Stimulated activated CD4-positive, alpha-beta T cell treated with anti-CD3 and anti-CD28 coated beads, Interleukin-15, amount 100 ng/mL, for 48 hours (primary cell): ENCODE data around the gene TBCB.
"Not testable (repeated sequence)": the region's sequence is repeated elsewhere in the genome, so short reads cannot be mapped to it uniquely, and the experiment has no call there.

Source experiments
- DNase-seq, 2 donors: peaks; one replicate each; pipeline ENCODE4 v3.0.0-alpha.2; 2020; ENCODE audit warnings: low read depth in 2 of 2

The TBCB gene

GRCh38 chr19:36172852-36173251 is 57.6 kb downstream of the TBCB start:
- DNase-seq: no peak

GRCh38 chr19:36173846-36174245 is 58.6 kb downstream of the TBCB start:
- DNase-seq: not testable (repeated sequence)
